H9 (cell line): ENCODE results near the gene FNDC1. TPM values are rescaled to one million over a fixed set of nuclear protein-coding genes. Genes with fewer than 3 reads are reported as not detected.

ENCODE experiments used
- DNase-seq: peaks from one replicate; pipeline ENCODE4 v3.0.0-alpha.2; 2017
- H2AFZ ChIP-seq: one replicate; pipeline ENCODE4 v1.6.1; 2013; ENCODE audit warnings: mild to moderate bottlenecking, low read length, control low read depth, moderate library complexity
- H2AK5ac ChIP-seq: 2 replicates; pipeline ENCODE4 v1.6.1; 2013; ENCODE audit warnings: low read length, control low read depth, mixed read lengths; ENCODE audit not compliant: insufficient read length
- H2BK120ac ChIP-seq: one replicate; pipeline ENCODE4 v1.6.1; 2013; ENCODE audit warnings: low read depth, mild to moderate bottlenecking, low read length, control low read depth, inconsistent platforms; ENCODE audit not compliant: poor library complexity, severe bottlenecking
- H2BK12ac ChIP-seq: 2 replicates; pipeline ENCODE4 v1.6.1; 2013; ENCODE audit warnings: low read length, control low read depth, mixed read lengths, low read depth; ENCODE audit not compliant: insufficient read length
- H2BK15ac ChIP-seq: 2 replicates; pipeline ENCODE4 v1.6.1; 2013; ENCODE audit warnings: low read depth, low read length, control low read depth
- H2BK20ac ChIP-seq: one replicate; pipeline ENCODE4 v1.6.1; 2013; ENCODE audit warnings: low read depth, mild to moderate bottlenecking, low read length, control low read depth, inconsistent platforms; ENCODE audit not compliant: poor library complexity, severe bottlenecking
- H2BK5ac ChIP-seq: 2 replicates; pipeline ENCODE4 v1.6.1; 2013; ENCODE audit warnings: low read length, control low read depth, mixed read lengths; ENCODE audit not compliant: insufficient read length
- H3K14ac ChIP-seq: 2 replicates; pipeline ENCODE4 v1.6.1; 2013; ENCODE audit warnings: low read length, control low read depth; ENCODE audit not compliant: insufficient read depth
- H3K18ac ChIP-seq: 2 replicates; pipeline ENCODE4 v1.6.1; 2013; ENCODE audit warnings: low read depth, mild to moderate bottlenecking, mixed read lengths, low read length, control low read depth; ENCODE audit not compliant: insufficient read length
- H3K23ac ChIP-seq: 2 replicates; pipeline ENCODE4 v1.6.1; 2013; ENCODE audit warnings: low read length, control low read depth, mixed read lengths, low read depth; ENCODE audit not compliant: insufficient read length
- H3K23me2 ChIP-seq: 2 replicates; pipeline ENCODE4 v1.6.1; 2013; ENCODE audit warnings: low read depth, mild to moderate bottlenecking, mixed read lengths, low read length, control low read depth; ENCODE audit not compliant: insufficient read length, poor library complexity, severe bottlenecking
- H3K27ac ChIP-seq: 2 replicates; pipeline ENCODE4 v1.5.1; 2013; ENCODE audit warnings: low read length, control low read depth, mixed read lengths, low read depth; ENCODE audit not compliant: insufficient read length
- H3K27me3 ChIP-seq: 2 replicates; pipeline ENCODE4 v1.6.1; 2013; ENCODE audit warnings: low read length, control low read depth, inconsistent platforms; ENCODE audit not compliant: insufficient read depth
- H3K4ac ChIP-seq: 2 replicates; pipeline ENCODE4 v1.6.1; 2013; ENCODE audit warnings: low read depth, mild to moderate bottlenecking, control low read depth, inconsistent platforms, low read length, moderate library complexity
- H3K4me1 ChIP-seq: 2 replicates; pipeline ENCODE4 v1.6.1; 2013; ENCODE audit warnings: low read length, control low read depth, inconsistent platforms; ENCODE audit not compliant: insufficient read depth
- H3K4me2 ChIP-seq: 2 replicates; pipeline ENCODE4 v1.6.1; 2013; ENCODE audit warnings: low read length, control low read depth, mixed read lengths; ENCODE audit not compliant: insufficient read length, insufficient read depth
- H3K56ac ChIP-seq: 2 replicates; pipeline ENCODE4 v1.6.1; 2013; ENCODE audit warnings: low read depth, mild to moderate bottlenecking, mixed read lengths, low read length, control low read depth; ENCODE audit not compliant: insufficient read length
- H3K79me1 ChIP-seq: 2 replicates; pipeline ENCODE4 v1.6.1; 2013; ENCODE audit warnings: low read depth, mild to moderate bottlenecking, moderate library complexity, low read length, control low read depth, inconsistent platforms; ENCODE audit not compliant: insufficient read depth, poor library complexity, severe bottlenecking
- H3K79me2 ChIP-seq: 2 replicates; pipeline ENCODE4 v1.6.1; 2013; ENCODE audit warnings: low read length, control low read depth, inconsistent platforms; ENCODE audit not compliant: insufficient read depth
- H3K9ac ChIP-seq: 2 replicates; pipeline ENCODE4 v1.6.1; 2013; ENCODE audit warnings: low read length, control low read depth, mixed read lengths; ENCODE audit not compliant: insufficient read length; ENCODE audit errors: extremely low read depth
- H3K9me3 ChIP-seq: one replicate; pipeline ENCODE4 v1.6.1; 2013; ENCODE audit warnings: low read depth, low read length, inconsistent platforms; ENCODE audit not compliant: control insufficient read depth
- H3T11ph ChIP-seq: one replicate; pipeline ENCODE4 v1.6.1; 2013; ENCODE audit warnings: mild to moderate bottlenecking, low read length, control low read depth, inconsistent platforms
- H4K20me1 ChIP-seq: one replicate; pipeline ENCODE4 v1.6.1; 2013; ENCODE audit not compliant: control insufficient read depth, insufficient read length, insufficient read depth
- H4K5ac ChIP-seq: 2 replicates; pipeline ENCODE4 v1.6.1; 2013; ENCODE audit warnings: low read depth, mild to moderate bottlenecking, mixed read lengths, low read length, control low read depth; ENCODE audit not compliant: insufficient read length
- H4K8ac ChIP-seq: replicated peaks from 2 replicates; pipeline ENCODE4 v1.6.1; 2013; ENCODE audit warnings: low read length, control low read depth, mixed read lengths, low read depth; ENCODE audit not compliant: insufficient read length
- H4K91ac ChIP-seq: 2 replicates; pipeline ENCODE4 v1.6.1; 2013; ENCODE audit warnings: low read depth, mild to moderate bottlenecking, moderate library complexity, mixed read lengths, low read length, control low read depth; ENCODE audit not compliant: insufficient read length
- H3K27ac Mint-ChIP-seq, 3 experiments: 2 replicates in 2 of 3; 3 replicates in 1 of 3; pipeline ENCODE4 v1.8.0; 2020 to 2021; ENCODE audit warnings: mixed read lengths in 3 of 3, mild to moderate bottlenecking in 1 of 3, moderate library complexity in 1 of 3
- H3K27me3 Mint-ChIP-seq: 2 replicates; pipeline ENCODE4 v1.8.0; 2021; ENCODE audit warnings: low read depth, mild to moderate bottlenecking, moderate library complexity, mixed read lengths
- H3K36me3 Mint-ChIP-seq, 3 experiments: 2 replicates in 2 of 3; 3 replicates in 1 of 3; pipeline ENCODE4 v1.8.0; 2020 to 2021; ENCODE audit warnings: low read depth in 3 of 3, mixed read lengths in 3 of 3; ENCODE audit not compliant: insufficient read depth in 1 of 3
- H3K4me1 Mint-ChIP-seq, 2 experiments: 2 replicates each; pipeline ENCODE4 v1.8.0; 2020; ENCODE audit warnings: mixed read lengths in 2 of 2
- H3K4me3 Mint-ChIP-seq, 2 experiments: 2 replicates in 1 of 2; 3 replicates in 1 of 2; pipeline ENCODE4 v1.8.0; 2020 to 2021; ENCODE audit warnings: mild to moderate bottlenecking in 2 of 2, mixed read lengths in 2 of 2, moderate library complexity in 1 of 2
- H3K9me3 Mint-ChIP-seq, 2 experiments: 2 replicates in 1 of 2; 3 replicates in 1 of 2; pipeline ENCODE4 v1.8.0; 2020; ENCODE audit warnings: mild to moderate bottlenecking in 2 of 2, mixed read lengths in 2 of 2, moderate library complexity in 1 of 2
- CTCF ChIP-seq: fragments of 200-600 bp; sonication (generic); conservative IDR thresholded peaks from 3 replicates; pipeline ENCODE4 v1.8.0; 2021; ENCODE audit warnings: antibody characterized with exemption, mild to moderate bottlenecking
- WGBS: extraction: QIAGEN DNeasy Blood & Tissue Kit; methylation state at CpG from one replicate; pipeline ENCODE4 v1.1.7; 2013; ENCODE audit warnings: missing lambda C conversion rate, low lambda C conversion rate, mixed read lengths; ENCODE audit not compliant: insufficient read length; ENCODE audit errors: extremely low coverage; 5-methylcytosine and 5-hydroxymethylcytosine counted together
- long read RNA-seq: library from polyadenylated mRNA; unstranded; transcript quantifications from one replicate; pipeline ENCODE4 v2.0.0, GENCODE V29; 2020
- total RNA-seq: library from RNA; stranded (reverse); gene quantifications from 2 replicates; pipeline ENCODE4 v1.2.1, GENCODE V29; 2021

The FNDC1 gene
- 0.24 TPM in 2 replicates for total RNA-seq
- long read RNA-seq, result 0 reads

DNA sequence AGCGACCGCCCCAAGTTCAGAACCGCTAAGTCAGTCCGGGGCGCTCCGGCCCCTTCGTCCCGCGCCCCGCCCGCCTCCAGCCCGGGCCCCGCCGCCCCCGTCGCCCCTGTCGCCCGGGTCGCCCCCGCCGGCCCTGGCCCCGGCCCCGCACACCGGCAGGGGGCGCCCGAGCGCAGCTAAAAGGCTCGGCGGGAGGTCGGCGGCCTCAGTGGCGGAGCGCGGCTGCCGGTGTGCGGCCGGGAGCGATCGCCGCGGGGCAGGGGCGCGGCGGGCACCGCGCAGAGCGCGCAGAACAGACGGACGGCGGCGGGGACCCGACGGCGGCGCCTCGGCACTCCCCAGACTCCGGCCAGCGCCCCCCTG lies at the start of gene FNDC1:
Gene FNDC1 (plus strand): TSS at position 208 of the 363 bp plus-strand sequence. CDS start 197 bp downstream, outside the sequence.
- Mint-ChIP-seq H3K4me3 (peak within 1 kb of the TSS; percentile 65 to 86), H3K27ac (no peak within 1 kb of the TSS), H3K36me3 (no peaks in the 10 kb centered on the region; a peak in 1 of 7 replicates), H3K4me1 (peaks cover 15 to 19% of the 10 kb centered on the region in 2 experiments), H3K9me3 (peaks cover 0 to 9% of the 10 kb centered on the region in 2 experiments; a peak in 3 of 5 replicates), H3K27me3 (peaks cover 92% of the 10 kb centered on the region)
- DNase-seq, result peak; percentile 48
- Histone ChIP-seq H2BK20ac (no peak within 1 kb of the TSS), H3K4me2 (peak within 1 kb of the TSS; percentile 66), H3K9ac (no peak within 1 kb of the TSS), H3K79me1 (no peaks in the 10 kb centered on the region), H3K27ac (no peak within 1 kb of the TSS), H2AK5ac (no peak within 1 kb of the TSS), H3K79me2 (no peaks in the 10 kb centered on the region), H2BK15ac (no peak within 1 kb of the TSS), H2BK5ac (no peak within 1 kb of the TSS), H2BK12ac (no peak within 1 kb of the TSS), H3K9me3 (no peaks in the 10 kb centered on the region), H2AFZ (no peak within 1 kb of the TSS), H4K8ac (no peak within 1 kb of the TSS), H3K56ac (no peak within 1 kb of the TSS), H3K4me1 (no peaks in the 10 kb centered on the region), H3K14ac (no peak within 1 kb of the TSS), H3K23me2 (peaks cover 12% of the 10 kb centered on the region), H4K91ac (no peak within 1 kb of the TSS), H3K23ac (no peak within 1 kb of the TSS), H3K4ac (no peak within 1 kb of the TSS), H4K20me1 (no peaks in the 10 kb centered on the region), H3T11ph (no peak within 1 kb of the TSS), H4K5ac (no peak within 1 kb of the TSS), H2BK120ac (no peak within 1 kb of the TSS), H3K18ac (no peak within 1 kb of the TSS), H3K27me3 (peaks cover 31% of the 10 kb centered on the region)
- no CpG with 5 or more reads among the region's 59 CpGs for WGBS
- TF ChIP-seq CTCF, result no peak; the same call in 2 of the 3 replicates
